Glutamatergic neuron (in vitro differentiated cells): Measurements from ENCODE around the gene DEDD2. TPM values are rescaled to one million over a fixed set of nuclear protein-coding genes. Genes with fewer than 3 reads are reported as not detected.

ENCODE experiments used
- DNase-seq: peaks from one replicate; pipeline ENCODE4 v3.0.0; 2022
- H3K27ac Mint-ChIP-seq: one replicate; pipeline ENCODE4 v1.8.0; 2020; ENCODE audit warnings: mild to moderate bottlenecking, mixed read lengths, inconsistent platforms; ENCODE audit not compliant: unreplicated experiment
- H3K27me3 Mint-ChIP-seq: one replicate; pipeline ENCODE4 v1.8.0; 2020; ENCODE audit warnings: mild to moderate bottlenecking, moderate library complexity, mixed read lengths, inconsistent platforms; ENCODE audit not compliant: unreplicated experiment
- H3K36me3 Mint-ChIP-seq: one replicate; pipeline ENCODE4 v1.8.0; 2020; ENCODE audit warnings: mild to moderate bottlenecking, mixed read lengths, inconsistent platforms; ENCODE audit not compliant: unreplicated experiment
- H3K4me1 Mint-ChIP-seq: one replicate; pipeline ENCODE4 v1.8.0; 2020; ENCODE audit warnings: mild to moderate bottlenecking, low read depth, mixed read lengths, inconsistent platforms; ENCODE audit not compliant: unreplicated experiment
- H3K4me3 Mint-ChIP-seq: one replicate; pipeline ENCODE4 v1.8.0; 2020; ENCODE audit warnings: mild to moderate bottlenecking, mixed read lengths, inconsistent platforms; ENCODE audit not compliant: unreplicated experiment
- H3K9me3 Mint-ChIP-seq: one replicate; pipeline ENCODE4 v1.8.0; 2020; ENCODE audit warnings: mild to moderate bottlenecking, moderate library complexity, mixed read lengths, inconsistent platforms; ENCODE audit not compliant: unreplicated experiment
- CTCF ChIP-seq: fragments of 200-600 bp; sonication (generic); IDR thresholded peaks from one replicate; pipeline ENCODE4 v1.5.0; 2021; ENCODE audit not compliant: partially characterized antibody, unreplicated experiment
- total RNA-seq: library from RNA; stranded (reverse); fragmentation: NEBNext Ultra II Directional; extraction: Animal tissue kit (Norgen Biotek cat#: 25700); gene quantifications from one replicate; pipeline ENCODE4 v1.2.1, GENCODE V29; 2021; ENCODE audit not compliant: unreplicated experiment

DEDD2 gene
- total RNA-seq, 1 donor from 2014 or later, result 30.7 TPM

- H3K4me1 Mint-ChIP-seq, result peaks cover 10% of the 10 kb centered on the region
- no peak for DNase-seq
- no peak for TF ChIP-seq CTCF
- peaks cover 6% of the 10 kb centered on the region for H3K36me3 Mint-ChIP-seq
- H3K27ac Mint-ChIP-seq, result peak overlapping the region; percentile 77
- no peak overlapping the region for H3K4me3 Mint-ChIP-seq
- peaks cover 5% of the 10 kb centered on the region for H3K27me3 Mint-ChIP-seq
- H3K9me3 Mint-ChIP-seq, result peaks cover 3% of the 10 kb centered on the region
Measured at GRCh38 chr19:42229855-42230351, 12.4 kb upstream of the DEDD2 start.

- Mint-ChIP-seq H3K4me1 (peaks cover 10% of the 10 kb centered on the region), H3K27ac (peak overlapping the region; percentile 77), H3K4me3 (no peak overlapping the region), H3K9me3 (peaks cover 3% of the 10 kb centered on the region), H3K27me3 (peaks cover 5% of the 10 kb centered on the region), H3K36me3 (peaks cover 6% of the 10 kb centered on the region)
- no peak for TF ChIP-seq CTCF
- no peak for DNase-seq
Measured at GRCh38 chr19:42229301-42229854, 11.9 kb upstream of the DEDD2 start.

GRCh38 chr19:42228641-42229040 lies 11.2 kb upstream of the DEDD2 start:
- DNase-seq, result no peak
- peaks cover 5% of the 10 kb centered on the region for H3K27me3 Mint-ChIP-seq
- peaks cover 7% of the 10 kb centered on the region for H3K4me1 Mint-ChIP-seq
- no peak for TF ChIP-seq CTCF
- no peak overlapping the region for H3K27ac Mint-ChIP-seq
- H3K36me3 Mint-ChIP-seq, result peaks cover 6% of the 10 kb centered on the region
- H3K9me3 Mint-ChIP-seq, result peaks cover 3% of the 10 kb centered on the region
- no peak overlapping the region for H3K4me3 Mint-ChIP-seq

GRCh38 chr19:42226886-42227285 lies 9.4 kb upstream of the DEDD2 start:
- Mint-ChIP-seq H3K4me3 (no peak overlapping the region), H3K27ac (no peak overlapping the region), H3K27me3 (peaks cover 3% of the 10 kb centered on the region), H3K4me1 (peaks cover 4% of the 10 kb centered on the region), H3K9me3 (peaks cover 2% of the 10 kb centered on the region), H3K36me3 (peaks cover 6% of the 10 kb centered on the region)
- TF ChIP-seq CTCF, result no peak
- no peak for DNase-seq

- peaks cover 6% of the 10 kb centered on the region for H3K4me1 Mint-ChIP-seq
- H3K27me3 Mint-ChIP-seq, result peaks cover 3% of the 10 kb centered on the region
- H3K4me3 Mint-ChIP-seq, result no peak overlapping the region
- DNase-seq, result no peak
- peaks cover 6% of the 10 kb centered on the region for H3K36me3 Mint-ChIP-seq
- TF ChIP-seq CTCF, result no peak
- H3K27ac Mint-ChIP-seq, result no peak overlapping the region
- H3K9me3 Mint-ChIP-seq, result peaks cover 2% of the 10 kb centered on the region
Measured at GRCh38 chr19:42225718-42226292, 8.3 kb upstream of the DEDD2 start.
